NCI-H2029 treated with DMSO at 0.1 percent for 48 hours (cell line): ENCODE measurements around the gene TNNT2.

Experiments
- DNase-seq: peaks from one replicate; lab custom pipeline; 2025; lab: John Stamatoyannopoulos, UW

The TNNT2 gene

DNA sequence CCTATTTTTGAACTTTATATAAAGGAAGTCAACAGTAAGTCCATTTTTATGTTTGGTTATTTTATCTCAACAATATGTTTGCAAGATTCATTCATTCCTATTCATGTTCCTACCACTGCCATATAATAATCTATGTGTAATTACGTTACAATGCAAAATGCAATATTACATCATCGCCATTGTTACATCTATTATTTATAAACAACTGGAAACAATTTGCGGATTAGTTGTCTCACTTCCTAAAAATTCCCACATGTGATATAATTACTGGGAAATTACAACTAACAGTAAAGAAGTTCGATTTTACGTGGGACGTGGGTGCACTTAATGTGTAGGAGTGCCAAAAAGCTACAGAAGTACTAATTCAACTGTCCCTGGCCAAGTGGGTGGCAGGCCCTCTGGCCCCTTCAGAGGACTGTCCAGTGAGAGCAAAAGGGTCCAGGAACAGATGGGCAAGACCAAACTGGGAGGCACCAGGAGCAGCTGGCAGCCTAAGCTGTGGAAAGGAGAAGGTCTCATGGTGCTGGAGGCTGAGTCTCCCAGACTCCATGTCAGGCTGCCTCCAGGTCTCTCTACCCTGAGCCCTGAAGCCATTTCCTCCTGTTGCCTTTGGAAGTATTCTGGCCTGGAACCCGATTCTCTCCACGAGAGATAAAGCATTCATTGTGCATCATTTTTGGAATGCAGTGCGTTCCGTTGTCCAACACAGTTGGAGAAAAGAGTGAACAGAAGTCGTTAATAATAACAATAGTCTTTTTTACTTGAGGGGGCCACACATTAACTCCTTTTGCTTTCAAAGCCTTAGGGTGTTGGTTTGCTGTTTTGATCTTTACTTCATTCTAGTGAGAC is 42.9 kb downstream of the TNNT2 start:
- DNase-seq = no peak

DNA sequence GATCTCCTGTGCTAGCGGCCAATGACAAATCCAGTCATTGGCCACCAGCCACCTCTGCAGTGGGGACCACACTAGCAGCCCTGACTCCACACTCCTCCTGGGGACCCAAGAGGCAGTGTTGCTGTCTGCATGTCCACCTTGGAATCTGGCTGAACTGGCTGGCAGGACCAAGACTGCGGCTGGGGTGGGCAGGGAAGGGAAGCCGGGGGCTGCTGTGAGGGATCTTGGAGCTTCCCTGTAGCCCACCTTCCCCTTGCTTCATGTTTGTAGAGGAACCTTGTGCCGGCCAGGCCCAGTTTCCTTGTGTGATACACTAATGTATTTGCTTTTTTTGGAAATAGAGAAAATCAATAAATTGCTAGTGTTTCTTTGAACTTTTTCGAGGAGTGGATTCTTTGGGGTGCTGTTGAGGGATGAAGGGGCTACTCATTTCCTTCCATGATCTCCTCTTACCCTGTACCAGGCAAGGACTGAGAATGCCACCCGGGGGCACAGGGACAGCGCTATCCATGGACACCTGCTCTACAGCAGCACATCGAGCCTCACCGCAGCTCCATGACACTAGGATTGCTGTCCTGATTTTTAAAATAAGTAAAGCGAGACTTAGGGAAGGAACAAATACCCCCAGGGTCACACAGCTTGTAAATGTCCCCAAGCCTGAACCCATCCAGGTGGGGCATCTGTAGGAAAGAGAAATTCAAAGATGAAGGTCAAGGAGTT is 44.7 kb downstream of the TNNT2 start:
- DNase-seq = no peak

- no peak for DNase-seq
These were observed 45.5 kb downstream of the TNNT2 start for GRCh38 chr1:201332021-201332420.

- DNase-seq = no peak
These were observed 46.3 kb downstream of the TNNT2 start for GRCh38 chr1:201331166-201331565.

DNA sequence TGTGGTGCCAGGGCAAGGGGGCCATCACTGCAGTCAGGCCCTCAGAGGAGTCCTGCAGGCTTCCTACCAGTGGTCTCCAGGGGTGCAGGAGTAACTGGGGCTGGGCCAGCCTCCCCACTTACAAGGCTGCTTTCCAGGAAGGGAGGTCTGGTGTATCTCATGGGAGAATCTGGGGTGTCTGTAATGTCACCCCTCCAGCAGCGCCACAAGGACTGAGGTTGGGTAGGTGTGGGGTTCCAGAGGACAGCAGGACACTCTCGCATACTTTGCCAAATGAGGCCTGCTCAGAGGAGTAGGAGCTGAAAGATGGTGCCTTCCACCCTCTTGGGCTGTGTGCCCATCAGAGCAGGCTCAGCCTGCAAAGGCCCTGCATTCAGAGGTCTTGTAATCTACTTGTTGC is 46.9 kb downstream of the TNNT2 start:
- DNase-seq = no peak

GRCh38 chr1:201329801-201330200 is 47.7 kb downstream of the TNNT2 start:
- no peak for DNase-seq

DNA sequence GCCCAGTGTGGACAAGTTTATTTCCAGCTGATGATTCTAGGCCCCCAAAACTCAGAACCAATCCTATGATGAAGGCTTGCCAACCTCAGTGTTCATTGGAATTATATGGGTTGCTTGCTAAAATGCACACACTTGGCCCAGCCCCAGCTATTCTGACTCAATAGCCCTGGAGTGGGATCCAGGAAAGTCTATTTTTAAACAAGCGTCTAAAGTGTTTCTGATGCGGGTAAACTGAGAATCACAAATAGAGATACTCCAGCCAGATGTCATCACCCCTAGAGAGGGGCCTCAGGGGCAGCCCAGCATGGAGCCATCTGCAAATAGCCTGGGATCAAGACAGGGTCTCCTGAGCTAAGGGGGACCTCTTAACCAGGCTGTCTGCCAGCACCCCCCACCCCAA is 48.2 kb downstream of the TNNT2 start:
- DNase-seq = no peak

DNA sequence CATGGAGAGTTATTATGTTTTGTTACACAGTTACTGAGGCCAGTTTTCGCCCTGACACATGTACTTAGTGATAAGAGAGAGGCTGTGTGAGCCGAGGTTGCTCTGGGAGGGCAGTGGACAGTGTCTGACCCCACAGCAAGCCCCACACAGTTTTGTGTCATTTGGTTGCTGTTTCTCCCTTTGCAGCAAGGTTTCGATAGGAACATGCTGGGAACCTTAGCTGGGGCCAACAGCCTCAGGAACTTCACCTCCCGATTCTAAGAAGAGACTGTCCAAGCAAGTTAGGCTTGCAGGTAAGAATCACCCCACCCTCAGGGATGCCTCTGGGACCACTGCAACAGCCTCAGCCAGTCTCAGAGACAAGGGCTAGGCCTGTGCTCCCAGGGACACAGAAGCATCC is 48.9 kb downstream of the TNNT2 start:
- no peak for DNase-seq

DNA sequence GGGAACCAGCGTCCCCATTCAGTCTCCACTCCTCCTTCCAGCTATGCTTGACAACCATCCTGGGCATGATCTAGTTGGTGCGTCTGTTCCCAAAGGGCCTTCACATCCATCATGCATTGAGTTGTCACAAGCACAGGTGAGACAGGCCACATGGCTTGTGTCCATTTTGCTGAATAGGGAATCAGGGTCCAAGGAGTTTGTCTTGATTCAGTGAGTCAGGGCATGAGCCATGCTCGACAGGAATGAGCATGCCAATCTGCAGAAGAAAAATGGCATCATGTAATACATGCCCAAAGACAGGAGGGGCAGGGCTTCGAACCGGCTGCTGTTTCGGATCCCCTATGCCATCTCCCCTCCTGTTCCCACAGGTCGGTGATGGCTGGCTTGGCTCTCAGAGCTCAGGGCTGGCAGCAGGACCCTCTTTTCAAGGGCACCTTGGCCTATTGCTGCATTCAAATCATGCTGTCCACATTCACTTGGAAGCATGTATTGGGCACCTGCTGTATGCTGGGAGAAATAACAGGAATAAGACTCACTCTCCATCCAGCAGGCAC is 49.7 kb downstream of the TNNT2 start:
- no peak for DNase-seq

- DNase-seq = no peak
These were observed 50.8 kb downstream of the TNNT2 start for GRCh38 chr1:201326710-201327109.

GRCh38 chr1:201325678-201326060 is 51.8 kb downstream of the TNNT2 start:
- DNase-seq = no peak

- DNase-seq = no peak
These were observed 52.4 kb downstream of the TNNT2 start for GRCh38 chr1:201324821-201325677.

DNA sequence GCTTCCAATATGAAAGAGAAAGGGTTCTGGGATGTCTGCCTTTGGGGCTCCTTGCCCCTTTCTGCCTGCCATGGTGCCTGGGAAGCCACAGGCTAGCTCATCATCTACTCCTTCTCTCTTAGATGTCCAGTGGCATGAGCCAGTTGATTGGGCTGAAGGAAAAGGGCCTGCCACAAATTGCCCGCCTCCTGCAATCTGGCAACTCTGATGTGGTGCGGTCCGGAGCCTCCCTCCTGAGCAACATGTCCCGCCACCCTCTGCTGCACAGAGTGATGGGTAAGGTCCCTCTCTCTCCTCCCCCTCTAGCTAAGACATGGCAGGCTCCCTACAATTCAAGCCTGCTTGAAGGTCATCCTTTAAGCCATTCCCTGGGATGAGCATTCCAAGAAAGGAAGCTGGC is 53.2 kb downstream of the TNNT2 start:
- DNase-seq = no peak

DNA sequence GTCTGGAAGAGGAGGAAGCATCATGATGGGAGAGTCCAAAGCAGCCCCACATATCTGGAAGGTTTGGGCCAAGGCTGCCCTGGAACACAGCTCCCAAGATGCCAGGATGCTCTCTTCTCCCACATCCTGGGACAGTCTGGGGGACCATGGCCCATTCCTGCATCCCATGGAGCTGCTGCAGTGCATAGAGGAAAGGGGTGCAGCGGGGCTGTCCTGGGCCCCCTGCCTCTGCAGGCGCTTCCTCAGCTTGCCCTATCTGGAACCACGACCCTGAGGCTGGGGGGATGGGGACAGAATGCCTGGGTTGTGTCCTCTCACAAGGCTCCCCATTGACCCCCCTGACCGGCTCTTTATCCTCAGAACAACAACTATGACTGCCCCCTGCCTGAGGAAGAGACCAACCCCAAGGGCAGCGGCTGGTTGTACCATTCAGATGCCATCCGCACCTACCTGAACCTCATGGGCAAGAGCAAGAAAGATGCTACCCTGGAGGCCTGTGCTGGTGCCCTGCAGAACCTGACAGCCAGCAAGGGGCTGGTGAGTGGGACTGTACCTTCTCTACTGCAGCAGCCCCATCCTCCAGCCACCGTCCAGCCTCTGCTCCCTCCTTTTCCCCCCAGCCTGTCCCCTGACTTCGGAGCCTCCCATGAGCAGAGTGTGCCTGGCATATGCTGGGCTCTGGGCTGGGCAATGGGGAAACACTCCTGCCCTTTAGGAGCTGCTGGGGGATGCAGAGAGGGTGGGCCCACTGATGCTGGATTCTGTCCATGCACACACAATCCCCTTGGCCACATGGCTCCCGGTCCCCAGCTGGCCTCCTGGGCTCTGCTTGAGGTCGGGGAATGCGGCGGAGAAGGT is 54.6 kb downstream of the TNNT2 start:
- no peak for DNase-seq

DNA sequence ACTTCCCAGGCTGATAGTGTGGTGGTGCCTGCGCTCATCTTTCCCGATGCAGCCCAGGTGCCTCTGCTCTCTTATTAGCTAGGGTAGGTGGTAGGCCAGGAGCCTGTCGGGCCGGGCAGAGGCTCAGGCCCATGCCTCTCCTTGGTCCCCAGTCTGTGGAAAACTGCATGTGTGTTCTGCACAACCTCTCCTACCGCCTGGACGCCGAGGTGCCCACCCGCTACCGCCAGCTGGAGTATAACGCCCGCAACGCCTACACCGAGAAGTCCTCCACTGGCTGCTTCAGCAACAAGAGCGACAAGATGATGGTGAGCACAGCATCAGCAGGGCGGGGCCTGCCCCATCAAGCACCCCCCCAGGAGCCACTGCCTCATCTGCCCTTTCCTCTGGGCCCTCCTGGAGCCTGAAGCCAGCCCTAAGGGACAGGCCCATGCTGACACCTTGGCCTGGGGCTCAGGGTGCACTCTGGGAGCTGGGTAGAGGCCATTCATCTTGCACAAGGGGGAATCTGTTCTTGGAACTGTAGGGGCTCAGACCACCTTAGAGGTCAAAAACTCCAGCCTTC is 55.6 kb downstream of the TNNT2 start:
- no peak for DNase-seq

DNA sequence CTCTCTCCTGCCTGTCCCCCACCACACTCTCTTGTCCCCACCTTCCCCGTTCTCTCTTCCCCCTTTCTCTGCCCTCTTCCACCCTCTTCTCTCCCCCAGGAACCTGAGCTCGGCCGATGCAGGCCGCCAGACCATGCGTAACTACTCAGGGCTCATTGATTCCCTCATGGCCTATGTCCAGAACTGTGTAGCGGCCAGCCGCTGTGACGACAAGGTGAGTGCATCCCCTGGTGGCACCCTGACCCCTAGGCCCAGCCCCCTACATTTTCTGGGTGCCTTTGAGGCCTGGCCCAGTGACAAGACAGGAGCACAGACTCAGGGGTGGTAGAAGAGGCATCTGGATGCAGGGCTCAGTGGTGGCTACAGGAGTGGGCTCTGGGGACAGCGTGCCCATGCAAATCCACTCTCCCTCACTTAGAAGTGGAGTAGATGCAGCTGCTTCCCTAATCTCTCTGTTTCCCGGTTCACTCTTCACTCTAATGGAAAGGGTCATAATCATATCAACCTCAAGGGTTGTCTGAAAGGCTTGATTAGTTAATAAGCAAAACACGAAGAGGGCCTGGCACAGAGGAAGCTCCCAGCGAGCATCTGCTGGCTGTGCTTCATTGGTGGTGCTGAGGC is 57.2 kb downstream of the TNNT2 start:
- no peak for DNase-seq

DNA sequence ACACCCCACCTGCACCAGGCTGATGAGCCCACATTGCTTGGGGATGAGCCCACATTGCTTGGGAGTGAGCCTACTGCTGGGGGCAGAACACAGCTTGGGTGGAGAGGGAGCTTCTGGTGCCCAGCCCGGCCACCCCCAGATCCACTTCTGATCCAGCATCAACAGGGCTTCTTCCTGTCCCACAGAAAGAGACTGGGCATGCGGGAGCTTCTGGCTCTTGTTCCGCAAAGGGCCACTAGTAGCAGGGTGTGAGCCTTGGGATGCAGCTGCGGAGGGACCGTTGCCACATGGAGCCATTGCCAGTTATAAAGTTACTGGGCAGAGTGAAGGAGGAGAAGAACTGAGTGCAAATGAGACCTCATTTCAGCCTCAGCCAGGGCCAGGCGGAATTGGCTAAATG is 57.8 kb downstream of the TNNT2 start:
- DNase-seq = no peak

DNA sequence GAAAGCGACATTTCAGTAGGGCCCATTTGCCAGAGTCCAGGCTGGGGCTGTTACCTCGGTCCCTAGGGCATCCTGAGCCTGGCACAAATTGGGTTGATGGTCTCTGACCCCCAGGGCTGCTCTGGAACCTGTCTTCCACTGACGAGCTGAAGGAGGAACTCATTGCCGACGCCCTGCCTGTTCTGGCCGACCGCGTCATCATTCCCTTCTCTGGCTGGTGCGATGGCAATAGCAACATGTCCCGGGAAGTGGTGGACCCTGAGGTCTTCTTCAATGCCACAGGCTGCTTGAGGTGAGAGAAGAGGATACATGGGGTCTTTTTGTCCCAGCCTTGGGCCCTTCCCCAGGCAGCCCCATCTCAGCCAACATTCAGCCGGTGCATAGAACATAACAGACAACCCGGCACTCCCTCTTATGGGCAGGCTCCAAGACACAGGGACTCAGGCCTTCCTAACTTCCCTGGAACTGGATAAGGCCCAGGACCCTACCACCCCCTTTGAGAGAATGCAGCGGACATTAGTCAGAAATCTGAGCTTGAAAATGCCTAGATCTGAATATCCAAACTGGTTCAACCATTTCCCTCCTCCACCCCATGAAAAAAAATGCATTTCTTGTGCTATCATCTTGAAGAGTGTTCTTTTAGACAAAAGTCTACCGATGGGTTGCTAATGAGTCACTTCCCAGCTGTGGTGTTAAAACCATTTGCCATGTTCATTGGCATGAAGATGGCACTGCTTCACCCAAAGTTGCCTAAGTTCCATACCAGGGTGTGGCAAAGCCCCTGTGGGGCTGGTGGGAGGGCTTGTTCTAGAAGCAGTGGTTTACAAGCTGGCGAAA is 58.8 kb downstream of the TNNT2 start:
- no peak for DNase-seq

DNA sequence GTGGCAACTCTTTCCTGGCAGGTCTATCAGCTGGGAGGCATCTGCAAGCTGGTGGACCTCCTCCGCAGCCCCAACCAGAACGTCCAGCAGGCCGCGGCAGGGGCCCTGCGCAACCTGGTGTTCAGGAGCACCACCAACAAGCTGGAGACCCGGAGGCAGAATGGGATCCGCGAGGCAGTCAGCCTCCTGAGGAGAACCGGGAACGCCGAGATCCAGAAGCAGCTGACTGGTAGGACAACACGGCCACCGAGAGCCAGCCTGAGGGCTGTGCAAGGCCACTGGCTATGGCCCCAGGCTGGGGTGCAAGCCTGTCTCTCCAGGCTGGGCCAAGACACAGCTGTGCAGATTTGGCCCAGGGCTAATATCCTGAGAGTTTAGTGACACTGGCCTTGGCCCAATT is 59.9 kb downstream of the TNNT2 start:
- DNase-seq = no peak

DNA sequence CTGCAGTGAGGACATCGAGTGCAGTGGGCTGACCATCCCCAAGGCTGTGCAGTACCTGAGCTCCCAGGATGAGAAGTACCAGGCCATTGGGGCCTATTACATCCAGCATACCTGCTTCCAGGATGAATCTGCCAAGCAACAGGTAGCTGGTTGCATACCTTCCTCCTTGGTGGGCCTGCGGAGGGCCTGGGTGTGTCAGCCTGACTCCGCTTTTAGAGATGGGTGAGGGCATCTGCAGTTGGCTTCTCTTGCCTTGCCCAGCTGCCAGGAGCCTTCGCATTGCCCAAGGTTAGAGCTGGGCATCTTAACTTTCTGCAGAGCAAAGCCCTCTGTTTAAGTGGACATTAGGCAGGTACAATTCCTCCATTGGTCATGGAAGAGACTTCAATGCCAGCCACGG is 60.9 kb downstream of the TNNT2 start:
- DNase-seq = no peak
